NB4 (cell line): ENCODE measurements around the gene OIT3.

Source experiments
- DNase-seq: peaks from one replicate; pipeline ENCODE4 v3.0.0; 2010; ENCODE audit warnings: low read depth
- H3K4me3 ChIP-seq: one replicate; pipeline ENCODE4 v1.5.1; 2011; ENCODE audit warnings: mild to moderate bottlenecking, low read depth, low read length, moderate library complexity
- CTCF ChIP-seq: IDR thresholded peaks from one replicate; pipeline ENCODE4 v1.5.1; 2012; ENCODE audit warnings: low read depth, low read length
- MAX ChIP-seq: IDR thresholded peaks from 2 replicates; pipeline ENCODE4 v1.6.1; 2011; ENCODE audit warnings: low read depth, low read length
- MYC ChIP-seq: IDR thresholded peaks from 2 replicates; pipeline ENCODE4 v1.6.1; 2011; ENCODE audit warnings: low read depth, low read length
- POLR2A ChIP-seq: IDR thresholded peaks from 2 replicates; pipeline ENCODE4 v1.6.1; 2011; ENCODE audit warnings: mild to moderate bottlenecking; ENCODE audit not compliant: insufficient read length; ENCODE audit errors: extremely low read depth

OIT3 gene

GRCh38 chr10:72946963-72947362 lies 53.4 kb downstream of the OIT3 start:
- H3K4me3 ChIP-seq = no peak overlapping the region
- DNase-seq = no peak
- TF ChIP-seq POLR2A (no peak), MYC (no peak), MAX (no peak), CTCF (no peak)

- DNase-seq = no peak
- TF ChIP-seq CTCF (no peak), MYC (no peak), MAX (no peak), POLR2A (no peak)
- no peak overlapping the region for H3K4me3 ChIP-seq
Observed at GRCh38 chr10:72948762-72949161, 55.2 kb downstream of the OIT3 start.

- no peak for DNase-seq
- no peak for TF ChIP-seq CTCF
- TF ChIP-seq POLR2A = no peak
- no peak for TF ChIP-seq MYC
- no peak for TF ChIP-seq MAX
- no peak overlapping the region for H3K4me3 ChIP-seq
Observed at GRCh38 chr10:72951760-72952159, 58.2 kb downstream of the OIT3 start.

GRCh38 chr10:72952189-72952588 lies 58.6 kb downstream of the OIT3 start:
- no peak for DNase-seq
- H3K4me3 ChIP-seq = no peak overlapping the region
- TF ChIP-seq CTCF (no peak), MYC (no peak), POLR2A (no peak), MAX (no peak)

- TF ChIP-seq MAX (no peak), CTCF (no peak)
- DNase-seq = no peak
- no peak overlapping the region for H3K4me3 ChIP-seq
Observed at GRCh38 chr10:72952642-72953158, 59.2 kb downstream of the OIT3 start.

- TF ChIP-seq MYC (no peak), POLR2A (no peak), MAX (no peak), CTCF (no peak)
- DNase-seq = no peak
- no peak overlapping the region for H3K4me3 ChIP-seq
Observed at GRCh38 chr10:72953687-72954086, 60.1 kb downstream of the OIT3 start.
